IMR-90 (cell line): ENCODE measurements around the gene B4GALNT3. TPM values are rescaled to one million over a fixed set of nuclear protein-coding genes. Genes with fewer than 3 reads are reported as not detected.

Source experiments
- ATAC-seq: fragments of 200-7000 bp; cut with Tn5 transposase; 2 replicates; pipeline ENCODE4 v1.9.1; 2020; ENCODE audit warnings: low read depth, mild to moderate bottlenecking, moderate library complexity
- BruUV-seq: library from RNA; stranded (reverse); fragments of 400-500 nt; replicated peaks from 2 replicates; lab custom pipeline; 2021; lab: Mats Ljungman, UMichigan
- CTCF ChIA-PET: fragments of 300-600 bp; formaldehyde crosslinking; extraction: SDS; loops from one replicate; lab custom pipeline; 2021; ENCODE audit warnings: antibody characterized with exemption; lab: Yijun Ruan, JAX
- POLR2A ChIA-PET: fragments of 300-600 bp; sonication (Branson Sonifier 250); formaldehyde crosslinking; loops from one replicate; lab custom pipeline; 2022; ENCODE audit warnings: antibody characterized with exemption; ENCODE audit not compliant: unreplicated experiment; lab: Charles Lee
- DNase-seq: peaks from one replicate; pipeline ENCODE4 v3.0.0; 2013
- H2AFZ ChIP-seq: replicated peaks from 2 replicates; pipeline ENCODE3; 2013; ENCODE audit warnings: low read length, mild to moderate bottlenecking; ENCODE audit not compliant: poor library complexity
- H2AK5ac ChIP-seq: 2 replicates; pipeline ENCODE4 v1.6.1; 2013; ENCODE audit warnings: low read depth, low read length, inconsistent platforms
- H2AK9ac ChIP-seq: replicated peaks from 2 replicates; pipeline ENCODE3; 2013; ENCODE audit warnings: mild to moderate bottlenecking, low read depth, low read length, moderate library complexity; ENCODE audit not compliant: poor library complexity
- H2BK120ac ChIP-seq: 2 replicates; pipeline ENCODE4 v1.6.1; 2013; ENCODE audit warnings: low read depth, low read length, inconsistent platforms
- H2BK15ac ChIP-seq: 3 replicates; pipeline ENCODE4 v1.6.1; 2013; ENCODE audit warnings: low read depth, low read length, inconsistent platforms
- H2BK20ac ChIP-seq: 2 replicates; pipeline ENCODE4 v1.6.1; 2013; ENCODE audit warnings: low read depth, mild to moderate bottlenecking, inconsistent platforms, low read length, moderate library complexity
- H2BK5ac ChIP-seq: 2 replicates; pipeline ENCODE4 v1.6.1; 2013; ENCODE audit warnings: mild to moderate bottlenecking, low read depth, low read length, inconsistent platforms; ENCODE audit not compliant: poor library complexity, severe bottlenecking
- H3K14ac ChIP-seq: replicated peaks from 2 replicates; pipeline ENCODE4 v1.6.1; 2013; ENCODE audit warnings: low read depth, low read length, inconsistent platforms
- H3K18ac ChIP-seq: 2 replicates; pipeline ENCODE4 v1.6.1; 2013; ENCODE audit warnings: low read depth, low read length, control low read depth
- H3K23ac ChIP-seq: 2 replicates; pipeline ENCODE4 v1.6.1; 2013; ENCODE audit warnings: low read depth, low read length, inconsistent platforms
- H3K27ac ChIP-seq: 2 replicates; pipeline ENCODE4 v1.5.1; 2013; ENCODE audit warnings: mild to moderate bottlenecking, control low read depth, low read length; ENCODE audit not compliant: insufficient read depth
- H3K27me3 ChIP-seq: 2 replicates; pipeline ENCODE4 v1.6.1; 2013; ENCODE audit warnings: low read length; ENCODE audit not compliant: control insufficient read depth, insufficient read depth
- H3K36me3 ChIP-seq: 2 replicates; pipeline ENCODE4 v1.6.1; 2013; ENCODE audit warnings: low read length, mixed read lengths; ENCODE audit not compliant: control insufficient read depth, insufficient read depth
- H3K4ac ChIP-seq: 2 replicates; pipeline ENCODE4 v1.6.1; 2013; ENCODE audit warnings: low read depth, low read length, inconsistent platforms
- H3K4me1 ChIP-seq: 2 replicates; pipeline ENCODE4 v1.6.1; 2013; ENCODE audit warnings: low read length, mixed read lengths; ENCODE audit not compliant: control insufficient read depth, insufficient read depth
- H3K4me2 ChIP-seq: 2 replicates; pipeline ENCODE4 v1.6.1; 2013; ENCODE audit warnings: low read depth, mild to moderate bottlenecking, control low read depth, low read length, moderate library complexity
- H3K4me3 ChIP-seq: 2 replicates; pipeline ENCODE4 v1.5.1; 2013; ENCODE audit warnings: low read depth, mild to moderate bottlenecking, control low read depth, low read length, moderate library complexity; ENCODE audit not compliant: insufficient read depth
- H3K56ac ChIP-seq: 2 replicates; pipeline ENCODE4 v1.6.1; 2013; ENCODE audit warnings: low read length, inconsistent platforms; ENCODE audit not compliant: insufficient read depth; ENCODE audit errors: extremely low read depth
- H3K79me1 ChIP-seq, 2 experiments: 2 replicates each; pipeline ENCODE4 v1.6.1; 2013; ENCODE audit warnings: low read length in 2 of 2, inconsistent platforms in 1 of 2, low read depth in 1 of 2
- H3K9ac ChIP-seq: 2 replicates; pipeline ENCODE4 v1.6.1; 2013; ENCODE audit warnings: low read depth, low read length, control low read depth
- H3K9me1 ChIP-seq: 2 replicates; pipeline ENCODE4 v1.6.1; 2013; ENCODE audit warnings: low read length, inconsistent platforms; ENCODE audit not compliant: insufficient read depth
- H3K9me3 ChIP-seq: 2 replicates; pipeline ENCODE4 v1.6.1; 2013; ENCODE audit warnings: low read length; ENCODE audit not compliant: control insufficient read depth, insufficient read depth
- H4K20me1 ChIP-seq: 2 replicates; pipeline ENCODE4 v1.6.1; 2013; ENCODE audit warnings: low read length, inconsistent platforms; ENCODE audit not compliant: insufficient read depth
- H4K5ac ChIP-seq: 2 replicates; pipeline ENCODE4 v1.6.1; 2013; ENCODE audit warnings: mild to moderate bottlenecking, low read depth, low read length, control low read depth
- H4K8ac ChIP-seq, 2 experiments: 2 replicates each; pipeline ENCODE4 v1.6.1; 2013; ENCODE audit warnings: low read depth in 2 of 2, low read length in 2 of 2, control low read depth in 1 of 2, inconsistent platforms in 1 of 2
- H4K91ac ChIP-seq: 2 replicates; pipeline ENCODE4 v1.6.1; 2013; ENCODE audit warnings: low read depth, low read length, inconsistent platforms; ENCODE audit not compliant: insufficient read depth
- BHLHE40 ChIP-seq: fragments of 150-350 bp; IDR thresholded peaks from 2 replicates; pipeline ENCODE4 v1.6.1; 2016; ENCODE audit warnings: mild to moderate bottlenecking, low read depth, low read length
- CEBPB ChIP-seq: IDR thresholded peaks from 2 replicates; pipeline ENCODE4 v1.6.1; 2012; ENCODE audit warnings: low read depth, low read length, improper control_type of control experiment
- CHD1 ChIP-seq: IDR thresholded peaks from 2 replicates; pipeline ENCODE4 v1.6.1; 2012; ENCODE audit warnings: low read depth, low read length, improper control_type of control experiment
- MAFK ChIP-seq: IDR thresholded peaks from 2 replicates; pipeline ENCODE4 v1.6.1; 2012; ENCODE audit warnings: low read depth, low read length, improper control_type of control experiment
- MAZ ChIP-seq: IDR thresholded peaks from 2 replicates; pipeline ENCODE4 v1.6.1; 2012; ENCODE audit warnings: low read depth, mild to moderate bottlenecking, low read length, improper control_type of control experiment, moderate library complexity, borderline replicate concordance
- MXI1 ChIP-seq: IDR thresholded peaks from 2 replicates; pipeline ENCODE4 v1.6.1; 2012; ENCODE audit warnings: low read depth, mild to moderate bottlenecking, low read length, moderate library complexity, borderline replicate concordance
- NFE2L2 ChIP-seq: fragments of 150-350 bp; IDR thresholded peaks from 2 replicates; pipeline ENCODE4 v1.6.1; 2016; ENCODE audit warnings: low read depth, mild to moderate bottlenecking, low read length
- POLR2A ChIP-seq: IDR thresholded peaks from 2 replicates; pipeline ENCODE4 v1.6.1; 2012; ENCODE audit warnings: mild to moderate bottlenecking, low read depth, low read length
- RCOR1 ChIP-seq: IDR thresholded peaks from 2 replicates; pipeline ENCODE4 v1.6.1; 2012; ENCODE audit warnings: mild to moderate bottlenecking, low read length, improper control_type of control experiment; ENCODE audit not compliant: insufficient replicate concordance
- RFX5 ChIP-seq: IDR thresholded peaks from 2 replicates; pipeline ENCODE4 v1.8.0; 2012; ENCODE audit warnings: low read depth, mild to moderate bottlenecking, low read length, moderate library complexity
- WGBS, 2 experiments: methylation state at CpG; one replicate each; pipeline versions ENCODE4 v1.1.5 to v1.1.7; 2013; ENCODE audit warnings: missing lambda C conversion rate in 2 of 2; ENCODE audit not compliant: insufficient read length in 1 of 2; ENCODE audit errors: extremely low coverage in 2 of 2; 5-methylcytosine and 5-hydroxymethylcytosine counted together
- dilution Hi-C: fragments of 300-500 bp; cut with HindIII; formaldehyde crosslinking; loops from one replicate; pipeline ENCODE4 v1.14.3; 2018; ENCODE audit warnings: low sequenced_read_pairs; ENCODE audit not compliant: unreplicated experiment
- in situ Hi-C: fragments of 300-500 bp; cut with MboI; formaldehyde crosslinking; loops from 3 replicates; pipeline ENCODE4 v1.14.3; 2019; ENCODE audit warnings: low sequenced_read_pairs, inconsistent platforms, mixed read lengths
- intact Hi-C: fragments of 100-400 bp; cut with micrococcal nuclease; formaldehyde crosslinking; loops from 2 replicates; pipeline ENCODE4 v1.10.0; 2022
- polyA plus RNA-seq, 3 experiments: library from polyadenylated mRNA; depleted of rRNA; stranded (reverse); fragments of >200 nt; gene quantifications; 2 replicates each; pipeline ENCODE4 v1.2.3, GENCODE V29; 2012; ENCODE audit warnings: low replicate concordance in 1 of 3
- total RNA-seq: library from RNA; depleted of rRNA; stranded (reverse); fragments of >200 nt; gene quantifications from 2 replicates; pipeline ENCODE4 v1.2.3, GENCODE V29; 2012
- TF ChIP-seq, protein P1 (sequence below): fragments of 150-350 bp; IDR thresholded peaks from 2 replicates; pipeline ENCODE4 v1.6.1; 2016; ENCODE audit warnings: low read depth, mild to moderate bottlenecking, low read length, moderate library complexity, borderline replicate concordance
- TF ChIP-seq, protein P2 (sequence below): fragments of 150-350 bp; IDR thresholded peaks from 2 replicates; pipeline ENCODE4 v1.6.1; 2017; ENCODE audit warnings: mild to moderate bottlenecking, antibody characterized with exemption, low read length, low read depth

The B4GALNT3 gene
- total and polyA plus RNA-seq, 2 of the 4 experiments (the other 2 are of a cell fraction), result not detected

DNA sequence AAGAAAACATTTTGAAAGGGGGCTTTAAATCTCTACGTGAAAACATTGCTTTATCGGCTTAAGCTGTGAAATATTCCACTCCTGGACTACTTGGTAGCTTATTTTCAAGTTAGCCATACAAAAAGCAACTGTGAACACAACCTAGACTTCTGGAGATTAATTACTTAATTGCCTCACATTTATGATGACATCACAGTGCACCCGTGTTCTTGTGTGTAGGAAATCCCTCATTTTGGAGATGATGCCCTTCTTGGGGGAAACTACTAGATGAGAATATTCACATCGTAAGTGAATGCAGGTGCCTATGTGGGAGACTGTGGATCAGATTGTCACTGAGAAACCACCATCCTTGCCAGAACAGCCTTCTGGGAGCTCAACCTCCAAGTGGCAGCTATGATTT is 10.5 kb upstream of the B4GALNT3 start:
- H3K9ac ChIP-seq, result no peak overlapping the region
- no peak overlapping the region for H2BK5ac ChIP-seq
- no peak for ATAC-seq
- H4K91ac ChIP-seq, result no peak overlapping the region
- H3K79me1 ChIP-seq, result no peaks in the 10 kb centered on the region
- DNase-seq, result no peak
- H3K14ac ChIP-seq, result no peak overlapping the region
- intact Hi-C loops, result no loop called here
- TF ChIP-seq MXI1 (no peak), RFX5 (no peak), NFE2L2 (no peak), CHD1 (no peak), MAZ (no peak), BHLHE40 (no peak), MAFK (no peak), CEBPB (no peak), RCOR1 (no peak), POLR2A (no peak)
- TF ChIP-seq, protein P1, sequence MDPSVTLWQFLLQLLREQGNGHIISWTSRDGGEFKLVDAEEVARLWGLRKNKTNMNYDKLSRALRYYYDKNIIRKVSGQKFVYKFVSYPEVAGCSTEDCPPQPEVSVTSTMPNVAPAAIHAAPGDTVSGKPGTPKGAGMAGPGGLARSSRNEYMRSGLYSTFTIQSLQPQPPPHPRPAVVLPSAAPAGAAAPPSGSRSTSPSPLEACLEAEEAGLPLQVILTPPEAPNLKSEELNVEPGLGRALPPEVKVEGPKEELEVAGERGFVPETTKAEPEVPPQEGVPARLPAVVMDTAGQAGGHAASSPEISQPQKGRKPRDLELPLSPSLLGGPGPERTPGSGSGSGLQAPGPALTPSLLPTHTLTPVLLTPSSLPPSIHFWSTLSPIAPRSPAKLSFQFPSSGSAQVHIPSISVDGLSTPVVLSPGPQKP, result no peak
- TF ChIP-seq, protein P2, sequence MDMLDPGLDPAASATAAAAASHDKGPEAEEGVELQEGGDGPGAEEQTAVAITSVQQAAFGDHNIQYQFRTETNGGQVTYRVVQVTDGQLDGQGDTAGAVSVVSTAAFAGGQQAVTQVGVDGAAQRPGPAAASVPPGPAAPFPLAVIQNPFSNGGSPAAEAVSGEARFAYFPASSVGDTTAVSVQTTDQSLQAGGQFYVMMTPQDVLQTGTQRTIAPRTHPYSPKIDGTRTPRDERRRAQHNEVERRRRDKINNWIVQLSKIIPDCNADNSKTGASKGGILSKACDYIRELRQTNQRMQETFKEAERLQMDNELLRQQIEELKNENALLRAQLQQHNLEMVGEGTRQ, result no peak
- H4K5ac ChIP-seq, result no peak overlapping the region
- in situ Hi-C loops, result loop anchor here (5.0 kb wide), 1 partner anchor 88 kb away; no protein-coding TSS in a partner anchor
- H2BK120ac ChIP-seq, result no peak overlapping the region
- H3K23ac ChIP-seq, result no peak overlapping the region
- H3K4me3 ChIP-seq, result no peak overlapping the region
- ChIA-PET CTCF (no interaction called here), POLR2A (no interaction called here)
- H3K27me3 ChIP-seq, result peaks cover 26% of the 10 kb centered on the region
- no peak overlapping the region for H3K4ac ChIP-seq
- H3K56ac ChIP-seq, result no peak overlapping the region
- no peaks in the 10 kb centered on the region for H3K9me3 ChIP-seq
- no peaks in the 10 kb centered on the region for H4K20me1 ChIP-seq
- H2BK20ac ChIP-seq, result no peak overlapping the region
- no peak overlapping the region for H3K27ac ChIP-seq
- H3K36me3 ChIP-seq, result no peaks in the 10 kb centered on the region
- no peak overlapping the region for H2AK9ac ChIP-seq
- H2AFZ ChIP-seq, result no peak overlapping the region
- H3K9me1 ChIP-seq, result no peaks in the 10 kb centered on the region
- BruUV-seq, result no TSS peak
- WGBS, 2 experiments, result no CpG with 5 or more reads among the region's 4 CpGs
- dilution Hi-C loops, result no loop called here
- H3K18ac ChIP-seq, result no peak overlapping the region
- H4K8ac ChIP-seq, result no peak overlapping the region
- no peaks in the 10 kb centered on the region for H3K4me1 ChIP-seq
- H3K4me2 ChIP-seq, result no peak overlapping the region
- no peak overlapping the region for H2BK15ac ChIP-seq
- H2AK5ac ChIP-seq, result no peak overlapping the region
